Hepatocyte (in vitro differentiated cells): ENCODE results near the gene TMEM176A.

Experiments used
- EZH2 ChIP-seq: fragments of 200-600 bp; sonication (generic); IDR thresholded peaks from 2 replicates; pipeline ENCODE4 v1.6.1; 2016; ENCODE audit warnings: antibody characterized with exemption, mild to moderate bottlenecking, borderline replicate concordance
- EZH2phosphoT487 ChIP-seq: fragments of 200-600 bp; sonication (generic); IDR thresholded peaks from one replicate; pipeline ENCODE4 v1.6.1; 2018; ENCODE audit warnings: antibody characterized with exemption, mild to moderate bottlenecking, low read depth, moderate library complexity; ENCODE audit not compliant: unreplicated experiment, severe bottlenecking
- TF ChIP-seq, protein P1 (sequence below): fragments of 200-600 bp; sonication (generic); IDR thresholded peaks from 2 replicates; pipeline ENCODE4 v1.5.1; 2016; ENCODE audit warnings: antibody characterized with exemption, mild to moderate bottlenecking; ENCODE audit not compliant: poor library complexity

- TF ChIP-seq, protein P1, sequence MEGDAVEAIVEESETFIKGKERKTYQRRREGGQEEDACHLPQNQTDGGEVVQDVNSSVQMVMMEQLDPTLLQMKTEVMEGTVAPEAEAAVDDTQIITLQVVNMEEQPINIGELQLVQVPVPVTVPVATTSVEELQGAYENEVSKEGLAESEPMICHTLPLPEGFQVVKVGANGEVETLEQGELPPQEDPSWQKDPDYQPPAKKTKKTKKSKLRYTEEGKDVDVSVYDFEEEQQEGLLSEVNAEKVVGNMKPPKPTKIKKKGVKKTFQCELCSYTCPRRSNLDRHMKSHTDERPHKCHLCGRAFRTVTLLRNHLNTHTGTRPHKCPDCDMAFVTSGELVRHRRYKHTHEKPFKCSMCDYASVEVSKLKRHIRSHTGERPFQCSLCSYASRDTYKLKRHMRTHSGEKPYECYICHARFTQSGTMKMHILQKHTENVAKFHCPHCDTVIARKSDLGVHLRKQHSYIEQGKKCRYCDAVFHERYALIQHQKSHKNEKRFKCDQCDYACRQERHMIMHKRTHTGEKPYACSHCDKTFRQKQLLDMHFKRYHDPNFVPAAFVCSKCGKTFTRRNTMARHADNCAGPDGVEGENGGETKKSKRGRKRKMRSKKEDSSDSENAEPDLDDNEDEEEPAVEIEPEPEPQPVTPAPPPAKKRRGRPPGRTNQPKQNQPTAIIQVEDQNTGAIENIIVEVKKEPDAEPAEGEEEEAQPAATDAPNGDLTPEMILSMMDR, result no peak
- TF ChIP-seq EZH2 (no peak), EZH2phosphoT487 (no peak)
Observed at GRCh38 chr7:150850273-150850672, 49.7 kb downstream of the TMEM176A start.
